Measurements from ENCODE around the gene XAGE2.

XAGE2 gene

GRCh38 chrX:52363247-52363883 is 5.5 kb upstream of the XAGE2 start:
- H3K27me3 Mint-ChIP-seq: peaks cover 2% of the 10 kb centered on the region
- ATAC-seq (replicated peaks; ENCODE audit: extremely low read depth, poor library complexity, severe bottlenecking): no peak

GRCh38 chrX:52378870-52379269 is 10.0 kb downstream of the XAGE2 start:
- H3K27me3 Mint-ChIP-seq: peaks cover 32% of the 10 kb centered on the region
- DNase-seq (ENCODE audit: low spot score in 2 of 2): no peak
- no peaks in the 10 kb centered on the region for H3K36me3 Mint-ChIP-seq (ENCODE audit: insufficient read depth)
- no peak overlapping the region for H3K27ac Mint-ChIP-seq (ENCODE audit: low read depth)
- H3K9me3 Mint-ChIP-seq: no peaks in the 10 kb centered on the region
- H3K4me1 Mint-ChIP-seq: no peaks in the 10 kb centered on the region
- ATAC-seq (replicated peaks; ENCODE audit: extremely low read depth, poor library complexity, severe bottlenecking): no peak
- H3K4me3 Mint-ChIP-seq: no peak overlapping the region

More at GRCh38 chrX:52363247-52363883, 5.5 kb upstream of the XAGE2 start:
- no peaks in the 10 kb centered on the region for H3K4me1 Mint-ChIP-seq
- H3K4me3 Mint-ChIP-seq: no peak overlapping the region
- no peaks in the 10 kb centered on the region for H3K9me3 Mint-ChIP-seq
- no peak overlapping the region for H3K27ac Mint-ChIP-seq (ENCODE audit: low read depth)
- no peaks in the 10 kb centered on the region for H3K36me3 Mint-ChIP-seq (ENCODE audit: insufficient read depth)
- DNase-seq (ENCODE audit: low spot score in 2 of 2): no peak

GRCh38 chrX:52380993-52381392 is 12.2 kb downstream of the XAGE2 start:
- no peaks in the 10 kb centered on the region for H3K4me1 Mint-ChIP-seq

GRCh38 chrX:52410439-52411394 is 41.9 kb downstream of the XAGE2 start:
- Mint-ChIP-seq H3K4me1 (no peaks in the 10 kb centered on the region), H3K27me3 (peaks cover 8% of the 10 kb centered on the region), H3K36me3 (ENCODE audit: insufficient read depth) (no peaks in the 10 kb centered on the region), H3K9me3 (no peaks in the 10 kb centered on the region), H3K4me3 (no peak overlapping the region), H3K27ac (ENCODE audit: low read depth) (no peak overlapping the region)
- ATAC-seq (replicated peaks; ENCODE audit: extremely low read depth, poor library complexity, severe bottlenecking) (no peak), DNase-seq (ENCODE audit: low spot score in 2 of 2) (no peak)

More at GRCh38 chrX:52380993-52381392, 12.2 kb downstream of the XAGE2 start:
- ATAC-seq (replicated peaks; ENCODE audit: extremely low read depth, poor library complexity, severe bottlenecking) (no peak), DNase-seq (ENCODE audit: low spot score in 2 of 2) (no peak)
- peaks cover 32% of the 10 kb centered on the region for H3K27me3 Mint-ChIP-seq
- H3K27ac Mint-ChIP-seq (ENCODE audit: low read depth): no peak overlapping the region
- no peak overlapping the region for H3K4me3 Mint-ChIP-seq
- no peaks in the 10 kb centered on the region for H3K9me3 Mint-ChIP-seq
- H3K36me3 Mint-ChIP-seq (ENCODE audit: insufficient read depth): no peaks in the 10 kb centered on the region

- DNase-seq (ENCODE audit: low spot score in 2 of 2): no peak
- Mint-ChIP-seq H3K36me3 (ENCODE audit: insufficient read depth) (no peaks in the 10 kb centered on the region), H3K4me3 (no peak overlapping the region)
Observed at GRCh38 chrX:52415304-52415703, 46.5 kb downstream of the XAGE2 start.

GRCh38 chrX:52416816-52417215 is 48.0 kb downstream of the XAGE2 start:
- peaks cover 23% of the 10 kb centered on the region for H3K27me3 Mint-ChIP-seq
- H3K36me3 Mint-ChIP-seq (ENCODE audit: insufficient read depth): no peaks in the 10 kb centered on the region
- ATAC-seq (replicated peaks; ENCODE audit: extremely low read depth, poor library complexity, severe bottlenecking): no peak
- no peaks in the 10 kb centered on the region for H3K9me3 Mint-ChIP-seq
- no peak overlapping the region for H3K27ac Mint-ChIP-seq (ENCODE audit: low read depth)
- no peaks in the 10 kb centered on the region for H3K4me1 Mint-ChIP-seq
- no peak for DNase-seq (ENCODE audit: low spot score in 2 of 2)
- H3K4me3 Mint-ChIP-seq: no peak overlapping the region

More at GRCh38 chrX:52415304-52415703, 46.5 kb downstream of the XAGE2 start:
- no peak overlapping the region for H3K27ac Mint-ChIP-seq (ENCODE audit: low read depth)
- ATAC-seq (replicated peaks; ENCODE audit: extremely low read depth, poor library complexity, severe bottlenecking): no peak
- no peaks in the 10 kb centered on the region for H3K4me1 Mint-ChIP-seq
- H3K9me3 Mint-ChIP-seq: no peaks in the 10 kb centered on the region
- peaks cover 23% of the 10 kb centered on the region for H3K27me3 Mint-ChIP-seq

- Mint-ChIP-seq H3K9me3 (no peaks in the 10 kb centered on the region), H3K4me1 (no peaks in the 10 kb centered on the region), H3K36me3 (ENCODE audit: insufficient read depth) (no peaks in the 10 kb centered on the region), H3K27me3 (peaks cover 23% of the 10 kb centered on the region), H3K4me3 (no peak overlapping the region), H3K27ac (ENCODE audit: low read depth) (no peak overlapping the region)
- DNase-seq (ENCODE audit: low spot score in 2 of 2) (no peak), ATAC-seq (replicated peaks; ENCODE audit: extremely low read depth, poor library complexity, severe bottlenecking) (no peak)
Observed at GRCh38 chrX:52420824-52421443, 52.1 kb downstream of the XAGE2 start.

GRCh38 chrX:52422884-52423283 is 54.1 kb downstream of the XAGE2 start:
- Mint-ChIP-seq H3K9me3 (no peaks in the 10 kb centered on the region), H3K27ac (ENCODE audit: low read depth) (no peak overlapping the region), H3K4me1 (no peaks in the 10 kb centered on the region), H3K4me3 (no peak overlapping the region), H3K27me3 (peaks cover 15% of the 10 kb centered on the region), H3K36me3 (ENCODE audit: insufficient read depth) (peaks cover 3% of the 10 kb centered on the region)
- DNase-seq (ENCODE audit: low spot score in 2 of 2) (no peak), ATAC-seq (replicated peaks; ENCODE audit: extremely low read depth, poor library complexity, severe bottlenecking) (no peak)

- Mint-ChIP-seq H3K27me3 (peaks cover 3% of the 10 kb centered on the region), H3K27ac (ENCODE audit: low read depth) (no peak overlapping the region), H3K4me1 (no peaks in the 10 kb centered on the region), H3K36me3 (ENCODE audit: insufficient read depth) (peaks cover 3% of the 10 kb centered on the region), H3K4me3 (no peak overlapping the region), H3K9me3 (no peaks in the 10 kb centered on the region)
- DNase-seq (ENCODE audit: low spot score in 2 of 2) (no peak), ATAC-seq (replicated peaks; ENCODE audit: extremely low read depth, poor library complexity, severe bottlenecking) (no peak)
Observed at GRCh38 chrX:52424656-52425055, 55.8 kb downstream of the XAGE2 start.
